Renal cortex interstitium (tissue), 11 donors: ENCODE data around the gene CARS2. TPM values are rescaled to one million over a fixed set of nuclear protein-coding genes. Genes with fewer than 3 reads are reported as not detected.
A peak's percentile ranks its signal among the peaks of the same experiment; 100 is the strongest.
"Not testable (repeated sequence)": the region's sequence is repeated elsewhere in the genome, so short reads cannot be mapped to it uniquely, and the experiment has no call there.

Experiments used
- DNase-seq, 11 donors: peaks; one replicate each; pipeline ENCODE4 v3.0.0-alpha.2; 2013; ENCODE audit warnings: low read depth in 9 of 11, low spot score in 4 of 11; ENCODE audit errors: extremely low read depth in 1 of 11
- polyA plus RNA-seq, 3 donors: library from polyadenylated mRNA; unstranded; fragments of 120-200 nt; gene quantifications; one replicate each; pipeline ENCODE4 v1.2.1, GENCODE V29; 2013; ENCODE audit not compliant: insufficient read length in 3 of 3

The CARS2 gene
- polyA plus RNA-seq, 3 donors: 46.5 to 76.1 (median 73.0) TPM

GRCh38 chr13:110615322-110616102 is 90.4 kb downstream of the CARS2 start, which contains the start of gene NAXD:
NAXD (plus strand) TSS chr13:110615545; CDS start chr13:110615602, 57 bp downstream.
- peak in 8 of 11 donors; percentile 80 to 93 (median 86) for DNase-seq

- no peak for DNase-seq
These were observed 91.0 kb downstream of the CARS2 start for GRCh38 chr13:110615005-110615321.

- DNase-seq: no peak
These were observed 94.8 kb downstream of the CARS2 start for GRCh38 chr13:110610955-110611595.

- DNase-seq: no peak
These were observed 98.2 kb downstream of the CARS2 start for GRCh38 chr13:110607675-110608224.

- DNase-seq: not testable (repeated sequence)
These were observed 99.6 kb downstream of the CARS2 start for GRCh38 chr13:110606281-110606680.

GRCh38 chr13:110605132-110605531 is 100.8 kb downstream of the CARS2 start:
- no peak for DNase-seq

GRCh38 chr13:110600980-110601379 is 104.9 kb downstream of the CARS2 start:
- no peak for DNase-seq

- no peak for DNase-seq
These were observed 105.6 kb downstream of the CARS2 start for GRCh38 chr13:110600261-110600819.

GRCh38 chr13:110597041-110597689 is 108.8 kb downstream of the CARS2 start:
- no peak for DNase-seq

GRCh38 chr13:110593430-110594130 is 112.3 kb downstream of the CARS2 start:
- DNase-seq: peak in 6 of 11 donors; percentile 34 to 68 (median 56)

- no peak for DNase-seq
These were observed 113.3 kb downstream of the CARS2 start for GRCh38 chr13:110592665-110593064.

Other genes with a start within 250 kb of the CARS2 start
- 10 to 100 TPM in 1 of 3 donors, 1 to 10 TPM in 2; 8.5 to 10.1 (median 9.6) TPM for gene RAB20, start 144.4 kb downstream of the CARS2 start, polyA plus RNA-seq
- 10 to 100 TPM; 39.2 to 48.8 (median 40.5) TPM for gene NAXD, start 90.6 kb downstream of the CARS2 start, polyA plus RNA-seq
- 10 to 100 TPM; 25.8 to 31.7 (median 30.8) TPM for gene ING1, start 7.6 kb upstream of the CARS2 start, polyA plus RNA-seq
- 100 to 1,000 TPM; 222 to 403 (median 258) TPM for gene ANKRD10, start 209.0 kb upstream of the CARS2 start, polyA plus RNA-seq